OCI-LY1 (cell line): Measurements from ENCODE around the gene C1QTNF1.

Experiments used
- EZH2 ChIP-seq: fragments of 200-600 bp; sonication (generic), shearing (Covaris generic); IDR thresholded peaks from 2 replicates; pipeline ENCODE4 v1.8.0; 2017; ENCODE audit warnings: borderline replicate concordance, mixed run types, mild to moderate bottlenecking, antibody characterized with exemption, low read length, moderate library complexity, mixed read lengths
- TF ChIP-seq, protein P1 (sequence below): fragments of 200-600 bp; sonication (generic), shearing (Covaris generic); IDR thresholded peaks from 2 replicates; pipeline ENCODE4 v1.5.1; 2017; ENCODE audit warnings: mild to moderate bottlenecking, antibody characterized with exemption, low read length, moderate library complexity, mixed read lengths

GRCh38 chr17:78991017-78991738, 32.8 kb upstream of the C1QTNF1 start:
- TF ChIP-seq EZH2: no peak
- TF ChIP-seq, protein P1, sequence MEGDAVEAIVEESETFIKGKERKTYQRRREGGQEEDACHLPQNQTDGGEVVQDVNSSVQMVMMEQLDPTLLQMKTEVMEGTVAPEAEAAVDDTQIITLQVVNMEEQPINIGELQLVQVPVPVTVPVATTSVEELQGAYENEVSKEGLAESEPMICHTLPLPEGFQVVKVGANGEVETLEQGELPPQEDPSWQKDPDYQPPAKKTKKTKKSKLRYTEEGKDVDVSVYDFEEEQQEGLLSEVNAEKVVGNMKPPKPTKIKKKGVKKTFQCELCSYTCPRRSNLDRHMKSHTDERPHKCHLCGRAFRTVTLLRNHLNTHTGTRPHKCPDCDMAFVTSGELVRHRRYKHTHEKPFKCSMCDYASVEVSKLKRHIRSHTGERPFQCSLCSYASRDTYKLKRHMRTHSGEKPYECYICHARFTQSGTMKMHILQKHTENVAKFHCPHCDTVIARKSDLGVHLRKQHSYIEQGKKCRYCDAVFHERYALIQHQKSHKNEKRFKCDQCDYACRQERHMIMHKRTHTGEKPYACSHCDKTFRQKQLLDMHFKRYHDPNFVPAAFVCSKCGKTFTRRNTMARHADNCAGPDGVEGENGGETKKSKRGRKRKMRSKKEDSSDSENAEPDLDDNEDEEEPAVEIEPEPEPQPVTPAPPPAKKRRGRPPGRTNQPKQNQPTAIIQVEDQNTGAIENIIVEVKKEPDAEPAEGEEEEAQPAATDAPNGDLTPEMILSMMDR: no peak
